Sigmoid colon (tissue), 3 donors: ENCODE data around the gene GLDC.

Source experiments
- CTCF ChIP-seq, 4 experiments: fragments of 450-650 bp in 3 of 4; fragments of 200-600 bp in 1 of 4; IDR thresholded peaks; one replicate each; pipeline ENCODE4 v1.5.1; 2016 to 2019; ENCODE audit warnings: antibody characterized with exemption in 4 of 4, mild to moderate bottlenecking in 3 of 4, moderate library complexity in 2 of 4
- POLR2A ChIP-seq, 2 donors: fragments of 450-650 bp; IDR thresholded peaks; one replicate each; pipeline ENCODE4 v1.6.1; 2016; ENCODE audit warnings: antibody characterized with exemption in 2 of 2, mild to moderate bottlenecking in 2 of 2, moderate library complexity in 2 of 2

- TF ChIP-seq CTCF (IDR thresholded peaks at IDR 0.05) (peak in 3 of 4 experiments; percentile 12 to 45 (median 16)), POLR2A (IDR thresholded peaks at IDR 0.05) (no peak)
These were observed 22.2 kb upstream of the GLDC start for GRCh38 chr9:6667633-6668280.
